MM.1S (cell line): Measurements from ENCODE around the gene KMO.

Experiments used
- CTCF ChIP-seq: fragments of 300-600 bp; sonication (generic); IDR thresholded peaks from 2 replicates; pipeline ENCODE4 v1.5.1; 2016; ENCODE audit warnings: antibody characterized with exemption, low read length, mixed read lengths
- EZH2 ChIP-seq: fragments of 300-600 bp; sonication (generic); optimal IDR thresholded peaks from 2 replicates; pipeline ENCODE3; 2017; ENCODE audit warnings: low read depth, mild to moderate bottlenecking, antibody characterized with exemption, low read length, mixed read lengths
- EZH2phosphoT487 ChIP-seq: fragments of 300-600 bp; sonication (generic); IDR thresholded peaks from 2 replicates; pipeline ENCODE4 v1.6.1; 2018; ENCODE audit warnings: antibody characterized with exemption, low read length

- TF ChIP-seq CTCF (no peak), EZH2phosphoT487 (no peak), EZH2 (no peak)
Measured at GRCh38 chr1:241631674-241632073, 99.5 kb downstream of the KMO start.
